MV-4-11 (cell line): ENCODE data around the gene PDZD2.
A peak's percentile ranks its signal among the peaks of the same experiment; 100 is the strongest.

Experiments
- DNase-seq: peaks from one replicate; lab custom pipeline; 2025; lab: John Stamatoyannopoulos, UW

PDZD2 gene

GRCh38 chr5:31824869-31825517, 186.1 kb downstream of the PDZD2 start:
- DNase-seq: no peak

- peak; percentile 46 for DNase-seq
Measured at GRCh38 chr5:31825518-31826068, 186.7 kb downstream of the PDZD2 start.

GRCh38 chr5:31827867-31828266, 188.9 kb downstream of the PDZD2 start:
- peak; percentile 78 for DNase-seq

GRCh38 chr5:31832966-31833365, 194.0 kb downstream of the PDZD2 start:
- DNase-seq: no peak

GRCh38 chr5:31833710-31834109, 194.8 kb downstream of the PDZD2 start:
- no peak for DNase-seq

- DNase-seq: no peak
Measured at GRCh38 chr5:31844622-31845345, 205.9 kb downstream of the PDZD2 start.

- no peak for DNase-seq
Measured at GRCh38 chr5:31845361-31845760, 206.4 kb downstream of the PDZD2 start.

GRCh38 chr5:31846934-31847333, 208.0 kb downstream of the PDZD2 start:
- no peak for DNase-seq

GRCh38 chr5:31847354-31847753, 208.4 kb downstream of the PDZD2 start:
- DNase-seq: no peak

- no peak for DNase-seq
Measured at GRCh38 chr5:31850981-31851689, 212.2 kb downstream of the PDZD2 start.

GRCh38 chr5:31853398-31854135, 214.6 kb downstream of the PDZD2 start:
- DNase-seq: no peak

GRCh38 chr5:31854181-31855133, 215.5 kb downstream of the PDZD2 start:
- no peak for DNase-seq

- DNase-seq: no peak
Measured at GRCh38 chr5:31855134-31856040, 216.5 kb downstream of the PDZD2 start.

GRCh38 chr5:31859096-31859495, 220.2 kb downstream of the PDZD2 start:
- no peak for DNase-seq

GRCh38 chr5:31860278-31860677, 221.3 kb downstream of the PDZD2 start:
- no peak for DNase-seq

GRCh38 chr5:31860726-31861433, 221.9 kb downstream of the PDZD2 start:
- no peak for DNase-seq

- DNase-seq: no peak
Measured at GRCh38 chr5:31861601-31862000, 222.7 kb downstream of the PDZD2 start.

- DNase-seq: no peak
Measured at GRCh38 chr5:31863991-31864411, 225.1 kb downstream of the PDZD2 start.

- DNase-seq: no peak
Measured at GRCh38 chr5:31866166-31866565, 227.2 kb downstream of the PDZD2 start.
